Progenitor cell of endocrine pancreas (in vitro differentiated cells): ENCODE measurements around the gene ITLN1. TPM values are rescaled to one million over a fixed set of nuclear protein-coding genes. Genes with fewer than 3 reads are reported as not detected.
"Not testable (repeated sequence)": the region's sequence is repeated elsewhere in the genome, so short reads cannot be mapped to it uniquely, and the experiment has no call there.

ENCODE experiments used
- DNase-seq: peaks from one replicate; pipeline ENCODE4 v3.0.0; 2021; ENCODE audit warnings: low spot score; ENCODE audit not compliant: unreplicated experiment
- H3K27ac Mint-ChIP-seq: 2 replicates; pipeline ENCODE4 v1.8.0; 2021; ENCODE audit warnings: mild to moderate bottlenecking, moderate library complexity, mixed read lengths
- H3K27me3 Mint-ChIP-seq: 2 replicates; pipeline ENCODE4 v1.8.0; 2021; ENCODE audit warnings: mixed read lengths
- H3K36me3 Mint-ChIP-seq: 2 replicates; pipeline ENCODE4 v1.8.0; 2022; ENCODE audit warnings: mixed read lengths; ENCODE audit not compliant: insufficient read depth
- H3K4me1 Mint-ChIP-seq: 2 replicates; pipeline ENCODE4 v1.8.0; 2021; ENCODE audit warnings: low read depth, mixed read lengths
- H3K4me3 Mint-ChIP-seq: 2 replicates; pipeline ENCODE4 v1.8.0; 2021; ENCODE audit warnings: low read depth, mild to moderate bottlenecking, moderate library complexity, mixed read lengths
- H3K9me3 Mint-ChIP-seq: 2 replicates; pipeline ENCODE4 v1.8.0; 2021; ENCODE audit warnings: low read depth, mixed read lengths
- total RNA-seq: library from RNA; stranded (reverse); gene quantifications from 2 replicates; pipeline ENCODE4 v1.2.1, GENCODE V29; 2021
- TF ChIP-seq, protein P1 (sequence below): fragments of 200-600 bp; sonication (generic); IDR thresholded peaks from one replicate; pipeline ENCODE4 v1.5.0; 2021; ENCODE audit warnings: antibody characterized with exemption, mild to moderate bottlenecking; ENCODE audit not compliant: unreplicated experiment

ITLN1 gene
- total RNA-seq, 1 donor from 2014 or later = not detected

DNA sequence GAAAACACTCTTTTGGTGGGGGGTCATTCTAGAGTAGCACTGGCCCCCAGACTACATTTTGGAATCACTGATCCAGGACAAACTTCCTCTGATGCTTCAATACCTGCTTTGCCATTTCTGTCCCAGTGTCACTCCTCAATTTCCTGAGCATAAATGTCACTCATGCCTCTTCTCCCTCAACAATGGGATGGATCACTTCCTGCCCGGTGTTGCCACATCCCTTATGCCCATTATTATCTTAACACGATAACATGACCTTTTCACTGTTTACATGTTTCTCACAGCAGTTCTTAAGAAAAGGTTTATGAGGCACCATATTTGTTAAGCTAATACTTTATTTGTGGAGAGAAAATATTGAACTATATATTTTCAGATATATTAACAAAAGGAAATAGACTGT lies 3.9 kb upstream of the ITLN1 start:
- Mint-ChIP-seq H3K9me3 (peaks cover 8% of the 10 kb centered on the region), H3K27me3 (no peaks in the 10 kb centered on the region), H3K4me1 (peaks cover 2% of the 10 kb centered on the region), H3K4me3 (no peak overlapping the region), H3K36me3 (peaks cover 2% of the 10 kb centered on the region), H3K27ac (no peak overlapping the region)
- TF ChIP-seq, protein P1, sequence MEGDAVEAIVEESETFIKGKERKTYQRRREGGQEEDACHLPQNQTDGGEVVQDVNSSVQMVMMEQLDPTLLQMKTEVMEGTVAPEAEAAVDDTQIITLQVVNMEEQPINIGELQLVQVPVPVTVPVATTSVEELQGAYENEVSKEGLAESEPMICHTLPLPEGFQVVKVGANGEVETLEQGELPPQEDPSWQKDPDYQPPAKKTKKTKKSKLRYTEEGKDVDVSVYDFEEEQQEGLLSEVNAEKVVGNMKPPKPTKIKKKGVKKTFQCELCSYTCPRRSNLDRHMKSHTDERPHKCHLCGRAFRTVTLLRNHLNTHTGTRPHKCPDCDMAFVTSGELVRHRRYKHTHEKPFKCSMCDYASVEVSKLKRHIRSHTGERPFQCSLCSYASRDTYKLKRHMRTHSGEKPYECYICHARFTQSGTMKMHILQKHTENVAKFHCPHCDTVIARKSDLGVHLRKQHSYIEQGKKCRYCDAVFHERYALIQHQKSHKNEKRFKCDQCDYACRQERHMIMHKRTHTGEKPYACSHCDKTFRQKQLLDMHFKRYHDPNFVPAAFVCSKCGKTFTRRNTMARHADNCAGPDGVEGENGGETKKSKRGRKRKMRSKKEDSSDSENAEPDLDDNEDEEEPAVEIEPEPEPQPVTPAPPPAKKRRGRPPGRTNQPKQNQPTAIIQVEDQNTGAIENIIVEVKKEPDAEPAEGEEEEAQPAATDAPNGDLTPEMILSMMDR = no peak
- no peak for DNase-seq

- no peak for DNase-seq
- no peaks in the 10 kb centered on the region for H3K27me3 Mint-ChIP-seq
Observed at GRCh38 chr1:160887071-160887470, 2.1 kb upstream of the ITLN1 start.

GRCh38 chr1:160884579-160884978 lies 401 bp downstream of the ITLN1 start:
- no peaks in the 10 kb centered on the region for H3K9me3 Mint-ChIP-seq
- peaks cover 8% of the 10 kb centered on the region for H3K4me1 Mint-ChIP-seq
- H3K27me3 Mint-ChIP-seq = no peaks in the 10 kb centered on the region
- no peak for DNase-seq
- TF ChIP-seq, protein P1 = peak; percentile 45
- H3K4me3 Mint-ChIP-seq = no peak overlapping the region
- H3K36me3 Mint-ChIP-seq = no peaks in the 10 kb centered on the region
- no peak overlapping the region for H3K27ac Mint-ChIP-seq

More at GRCh38 chr1:160887071-160887470, 2.1 kb upstream of the ITLN1 start:
- Mint-ChIP-seq H3K36me3 (no peaks in the 10 kb centered on the region), H3K9me3 (peaks cover 3% of the 10 kb centered on the region), H3K27ac (no peak overlapping the region), H3K4me1 (peaks cover 8% of the 10 kb centered on the region), H3K4me3 (no peak overlapping the region)
- TF ChIP-seq, protein P1 = no peak

GRCh38 chr1:160883581-160884513 lies 1.1 kb downstream of the ITLN1 start:
- H3K4me3 Mint-ChIP-seq = no peak overlapping the region
- DNase-seq = no peak
- H3K4me1 Mint-ChIP-seq = peaks cover 8% of the 10 kb centered on the region
- no peaks in the 10 kb centered on the region for H3K9me3 Mint-ChIP-seq
- H3K27ac Mint-ChIP-seq = peak overlapping the region; percentile 0
- TF ChIP-seq, protein P1 = no peak
- no peaks in the 10 kb centered on the region for H3K27me3 Mint-ChIP-seq
- no peaks in the 10 kb centered on the region for H3K36me3 Mint-ChIP-seq

DNA sequence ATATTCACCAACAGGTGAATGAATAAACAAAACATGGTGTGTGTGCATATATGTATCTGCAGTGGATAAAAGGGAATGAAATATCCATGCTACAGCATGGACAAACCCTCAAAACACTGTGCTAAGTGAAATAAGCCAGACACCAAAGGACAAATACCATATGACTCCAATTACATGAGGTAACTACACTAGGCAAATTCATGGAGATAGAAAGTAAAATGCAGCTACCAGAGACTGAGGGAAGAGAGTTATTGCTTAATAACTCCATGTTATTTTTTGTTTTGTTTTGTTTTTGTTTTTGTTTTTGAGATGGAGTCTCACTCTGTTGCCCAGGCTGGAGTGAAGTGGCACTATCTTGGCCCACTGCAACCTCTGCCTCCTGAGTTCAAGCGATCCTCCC lies 2.4 kb downstream of the ITLN1 start:
- H3K4me1 Mint-ChIP-seq = peaks cover 8% of the 10 kb centered on the region
- TF ChIP-seq, protein P1 = no peak
- no peaks in the 10 kb centered on the region for H3K36me3 Mint-ChIP-seq
- H3K27me3 Mint-ChIP-seq = no peaks in the 10 kb centered on the region
- no peak for DNase-seq
- H3K9me3 Mint-ChIP-seq = no peaks in the 10 kb centered on the region
- no peak overlapping the region for H3K27ac Mint-ChIP-seq
- no peak overlapping the region for H3K4me3 Mint-ChIP-seq

DNA sequence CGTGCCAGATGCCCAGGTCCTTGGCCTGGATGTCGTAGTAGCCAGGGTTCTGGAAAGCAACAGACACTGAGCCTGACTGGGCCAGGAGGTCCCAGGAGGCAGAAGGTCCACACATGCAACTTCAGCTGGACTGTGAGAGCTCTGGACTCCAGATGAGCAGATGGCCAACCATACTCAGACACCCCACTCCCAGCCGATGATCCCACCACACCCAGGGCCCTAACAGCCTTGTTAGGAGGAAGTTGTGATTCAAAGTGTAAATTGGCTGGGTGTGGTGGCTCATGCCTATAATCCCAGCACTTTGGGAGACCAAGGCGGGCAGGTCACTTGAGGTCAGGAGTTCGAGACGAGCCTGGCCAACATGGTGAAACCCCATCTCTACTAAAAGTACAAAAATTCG lies 3.7 kb downstream of the ITLN1 start:
- DNase-seq, H3K36me3 Mint-ChIP-seq, H3K4me3 Mint-ChIP-seq, H3K27me3 Mint-ChIP-seq, H3K27ac Mint-ChIP-seq, H3K9me3 Mint-ChIP-seq, H3K4me1 Mint-ChIP-seq: not testable (repeated sequence)
